SK-N-MC (cell line): ENCODE measurements around the gene GANAB.
"Not testable (repeated sequence)": the region's sequence is repeated elsewhere in the genome, so short reads cannot be mapped to it uniquely, and the experiment has no call there.

ENCODE experiments used
- DNase-seq: peaks from one replicate; pipeline ENCODE4 v3.0.0-alpha.2; 2011; ENCODE audit warnings: low read depth, low spot score
- H3K27ac ChIP-seq: fragments of 200-600 bp; sonication (generic); 2 replicates; pipeline ENCODE4 v1.5.1; 2016; ENCODE audit warnings: mixed run types
- H3K36me3 ChIP-seq: fragments of 200-600 bp; sonication (generic); 2 replicates; pipeline ENCODE4 v1.6.1; 2017; ENCODE audit warnings: antibody characterized with exemption, low read length, mixed read lengths; ENCODE audit not compliant: insufficient read depth
- H3K4me3 ChIP-seq: fragments of 200-600 bp; sonication (generic); 2 replicates; pipeline ENCODE4 v1.5.1; 2016
- H3K9ac ChIP-seq: fragments of 200-600 bp; sonication (generic); 2 replicates; pipeline ENCODE4 v1.8.0; 2017; ENCODE audit warnings: mixed run types, mixed read lengths; ENCODE audit not compliant: insufficient read length
- H3K9me3 ChIP-seq: fragments of 200-600 bp; sonication (generic); 2 replicates; pipeline ENCODE4 v1.6.1; 2017; ENCODE audit warnings: low read depth, mild to moderate bottlenecking, antibody characterized with exemption, low read length, moderate library complexity, mixed read lengths
- EZH2 ChIP-seq: fragments of 200-600 bp; sonication (generic); IDR thresholded peaks from one replicate; pipeline ENCODE4 v1.6.1; 2017; ENCODE audit warnings: antibody characterized with exemption
- FOXP2 ChIP-seq: optimal IDR thresholded peaks from 2 replicates; pipeline ENCODE3; 2011; ENCODE audit warnings: mild to moderate bottlenecking, moderate library complexity; ENCODE audit not compliant: insufficient read depth; ENCODE audit errors: extremely low read length, control extremely low read depth
- POLR2AphosphoS5 ChIP-seq: IDR thresholded peaks from 2 replicates; pipeline ENCODE4 v1.6.1; 2012; ENCODE audit warnings: mild to moderate bottlenecking, low read depth, low read length, borderline replicate concordance

Gene GANAB

GRCh38 chr11:62645946-62646824, at the start of gene GANAB:
Gene GANAB, minus strand, starts transcription at chr11:62646613. Its CDS starts 14 bp downstream, at chr11:62646599.
- DNase-seq: peak; percentile 78
- Histone ChIP-seq H3K27ac (peak within 1 kb of the TSS; percentile 80), H3K36me3 (peaks cover 34% of the 10 kb centered on the region), H3K4me3 (peak within 1 kb of the TSS; percentile 98), H3K9ac (peak within 1 kb of the TSS; percentile 96), H3K9me3 (no peaks in the 10 kb centered on the region)
- no peak for TF ChIP-seq EZH2
- no peak for TF ChIP-seq FOXP2
- TF ChIP-seq POLR2AphosphoS5: peak; percentile 95

DNA sequence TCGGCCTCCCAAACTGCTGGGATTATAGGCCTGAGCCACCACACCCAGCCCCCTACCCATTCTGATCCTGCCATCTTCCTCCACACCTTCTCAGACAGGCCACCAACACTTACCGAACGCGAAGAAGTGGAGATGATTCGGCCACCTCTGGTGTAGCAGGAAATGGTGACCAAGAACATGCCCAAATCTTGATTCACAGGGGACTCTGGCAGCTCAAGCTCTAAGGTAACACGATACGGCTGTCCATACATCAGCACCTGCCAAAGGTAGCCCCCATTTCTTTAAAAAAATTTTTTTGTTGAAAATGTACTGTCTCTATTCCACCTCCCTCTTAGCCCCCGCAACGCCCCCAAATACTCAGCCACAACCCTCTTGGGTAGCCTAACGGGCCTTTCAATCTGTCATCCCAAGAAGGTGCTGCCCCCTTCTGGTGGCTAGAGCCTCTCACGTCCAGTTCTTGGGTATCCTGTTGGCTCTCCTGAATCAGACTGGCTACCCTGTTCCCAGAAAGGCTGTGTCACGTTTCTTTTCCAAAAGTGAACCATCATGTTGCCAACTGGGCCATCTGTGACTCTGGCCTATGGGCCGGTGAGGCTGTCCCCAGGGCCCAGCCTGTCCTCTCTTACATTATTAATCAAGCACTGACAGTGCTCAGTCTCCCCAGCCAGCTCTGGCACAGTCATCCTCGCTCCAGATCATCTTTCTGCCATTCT, 48.2 kb upstream of the GANAB start:
- Histone ChIP-seq H3K27ac (no peak overlapping the region), H3K36me3 (peaks cover 36% of the 10 kb centered on the region)
- no peak for DNase-seq

DNA sequence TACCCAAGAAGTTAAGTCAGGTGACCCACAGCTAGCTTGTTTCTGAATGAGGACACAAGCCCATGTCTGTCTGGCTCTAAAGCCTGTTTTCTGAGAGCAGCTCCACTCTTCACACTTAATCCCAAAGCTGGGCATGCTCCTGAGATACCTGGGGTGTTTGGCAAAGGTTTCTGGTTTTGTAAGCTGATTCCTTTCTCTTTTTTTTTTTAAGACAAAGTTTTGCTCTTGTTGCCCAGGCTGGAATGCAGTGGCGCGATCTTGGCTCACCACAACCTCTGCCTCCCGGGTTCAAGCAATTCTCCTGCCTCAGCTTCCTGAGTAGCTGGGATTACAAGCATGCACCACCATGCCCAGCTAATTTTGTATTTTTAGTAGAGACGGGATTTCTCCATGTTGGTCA, 47.2 kb upstream of the GANAB start:
- peaks cover 36% of the 10 kb centered on the region for H3K36me3 ChIP-seq
- H3K4me3 ChIP-seq: not testable (repeated sequence)

More for the DNA sequence above, 48.2 kb upstream of the GANAB start:
- H3K9ac ChIP-seq: no peak overlapping the region
- no peak overlapping the region for H3K4me3 ChIP-seq
- TF ChIP-seq FOXP2 (no peak), EZH2 (no peak), POLR2AphosphoS5 (no peak)
- H3K9me3 ChIP-seq: no peaks in the 10 kb centered on the region

DNA sequence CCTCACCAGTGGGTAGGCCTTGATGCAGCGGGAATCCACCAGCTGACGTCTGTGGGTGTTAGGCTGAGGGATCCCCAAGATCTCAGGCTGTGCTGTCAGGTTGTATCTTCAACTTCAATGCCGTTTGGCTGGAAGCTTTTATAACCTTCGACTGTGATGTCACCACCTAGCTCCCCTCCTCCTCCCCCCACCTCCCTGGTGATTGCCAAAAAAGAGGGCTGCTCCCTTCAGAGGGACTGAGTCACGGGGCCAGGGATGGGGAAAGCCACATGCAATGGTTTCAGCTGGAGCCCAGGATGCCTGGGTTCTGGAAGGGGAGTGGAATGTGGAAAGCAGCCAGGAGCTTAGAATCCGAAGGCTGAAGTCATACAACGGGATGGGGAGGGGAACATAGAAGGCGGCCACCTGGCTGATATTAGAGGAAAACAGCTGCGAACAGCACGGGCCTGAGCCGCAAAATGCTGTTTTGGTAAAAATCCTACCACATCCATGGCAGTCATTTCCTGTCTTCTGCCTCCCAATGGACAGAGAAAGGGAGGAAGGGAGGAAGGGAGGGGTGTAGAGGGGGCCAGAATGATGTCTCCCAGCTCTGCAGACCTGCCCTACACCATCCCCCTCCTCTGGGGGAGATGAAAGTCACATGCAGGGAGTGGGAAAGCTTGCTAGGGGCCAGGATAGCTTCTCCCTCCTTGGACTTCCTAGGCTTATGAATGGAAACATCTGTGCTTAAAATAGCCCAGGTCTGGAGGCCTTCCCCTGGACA, 43.2 kb upstream of the GANAB start, which contains the start of gene LRRN4CL:
LRRN4CL (minus strand) TSS at position 110 of the 763 bp plus-strand sequence. CDS start 1,022 bp downstream, outside the sequence.
- peaks cover 36% of the 10 kb centered on the region for H3K36me3 ChIP-seq
- peak within 1 kb of the TSS; percentile 88 for H3K27ac ChIP-seq
- no peak for DNase-seq
- TF ChIP-seq FOXP2 (no peak), POLR2AphosphoS5 (peak; percentile 32; the same call in 1 of the 2 replicates), EZH2 (no peak)
- peak within 1 kb of the TSS; percentile 53 for H3K9ac ChIP-seq
- H3K9me3 ChIP-seq: no peaks in the 10 kb centered on the region
- peak within 1 kb of the TSS; percentile 58 for H3K4me3 ChIP-seq

More for the DNA sequence above, 47.2 kb upstream of the GANAB start:
- not testable (repeated sequence) for H3K9ac ChIP-seq, H3K9me3 ChIP-seq, H3K27ac ChIP-seq, DNase-seq

- Histone ChIP-seq H3K27ac (peak overlapping the region; percentile 88), H3K4me3 (no peak overlapping the region), H3K9me3 (no peaks in the 10 kb centered on the region), H3K9ac (peak overlapping the region; percentile 42), H3K36me3 (peaks cover 30% of the 10 kb centered on the region)
- no peak for DNase-seq
- TF ChIP-seq POLR2AphosphoS5: no peak
- no peak for TF ChIP-seq EZH2
- no peak for TF ChIP-seq FOXP2
Measured at GRCh38 chr11:62688491-62688890, 42.1 kb upstream of the GANAB start.

- H3K9ac ChIP-seq: peak overlapping the region; percentile 42
- H3K4me3 ChIP-seq: no peak overlapping the region
- H3K36me3 ChIP-seq: peaks cover 24% of the 10 kb centered on the region
- TF ChIP-seq POLR2AphosphoS5 (no peak), FOXP2 (no peak), EZH2 (no peak)
- peak overlapping the region; percentile 88 for H3K27ac ChIP-seq
- H3K9me3 ChIP-seq: no peaks in the 10 kb centered on the region
- DNase-seq: no peak
Measured at GRCh38 chr11:62687508-62688396, 41.3 kb upstream of the GANAB start.

DNA sequence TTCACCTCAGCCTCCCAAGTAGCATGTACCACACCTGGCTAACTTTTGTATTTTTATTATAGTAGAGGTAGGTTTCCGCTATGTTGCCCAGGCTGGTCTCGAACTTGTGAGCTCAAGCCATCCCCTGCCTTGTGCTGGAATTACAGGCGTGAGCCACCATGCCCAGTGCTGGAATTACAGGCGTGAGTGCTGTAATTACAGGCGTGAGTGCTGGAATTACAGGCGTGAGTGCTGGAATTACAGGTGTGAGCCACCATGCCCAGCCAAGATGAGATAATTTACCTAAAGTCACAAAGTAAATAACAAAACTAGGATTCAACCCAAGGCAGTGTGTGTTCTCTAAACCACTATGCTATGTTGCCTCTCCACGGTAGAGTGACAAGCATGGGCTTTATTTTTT, 36.1 kb upstream of the GANAB start:
- H3K9ac ChIP-seq: no peak overlapping the region
- peaks cover 6% of the 10 kb centered on the region for H3K36me3 ChIP-seq
- TF ChIP-seq FOXP2: no peak
- no peaks in the 10 kb centered on the region for H3K9me3 ChIP-seq
- DNase-seq: no peak
- no peak overlapping the region for H3K4me3 ChIP-seq
- no peak overlapping the region for H3K27ac ChIP-seq
